ENCODE measurements around the gene CAPZA1.

DNA sequence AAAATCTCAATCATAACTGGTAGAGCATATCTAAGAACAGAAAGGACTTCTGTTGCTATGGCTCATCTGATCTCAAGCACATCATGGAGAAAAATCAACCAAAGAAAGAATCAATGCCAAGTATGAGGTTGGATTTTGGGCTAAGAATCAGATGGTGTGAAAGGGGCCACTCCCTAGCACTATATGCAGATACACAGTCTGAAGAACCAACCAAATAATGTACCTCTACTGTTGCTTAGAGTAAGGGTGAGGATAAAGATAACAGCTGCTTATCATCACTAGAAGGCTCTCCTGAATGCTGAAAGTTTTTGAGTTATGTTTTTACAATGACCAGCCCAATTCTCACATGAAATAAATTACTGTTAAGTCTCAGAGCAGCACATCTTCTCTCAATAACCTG lies 36.3 kb upstream of the CAPZA1 start:
- no peak for TF ChIP-seq CTCF (conservative IDR thresholded peaks at IDR 0.05; ENCODE audit: low read depth, low read length)
- no peak for TF ChIP-seq EZH2 (IDR thresholded peaks at IDR 0.05; ENCODE audit: low read length, unreplicated experiment)

All from PC-3 (cell line).